Astrocyte (in vitro differentiated cells and primary cell): Measurements from ENCODE around the gene BTBD1.

Source experiments
- CTCF ChIP-seq: IDR thresholded peaks from 2 replicates; pipeline ENCODE4 v1.5.1; 2011; ENCODE audit warnings: low read depth, mild to moderate bottlenecking, inconsistent platforms, low read length, moderate library complexity; ENCODE audit not compliant: insufficient read depth
- EZH2 ChIP-seq: IDR thresholded peaks from 2 replicates; pipeline ENCODE4 v1.6.1; 2012; ENCODE audit warnings: mild to moderate bottlenecking, low read length, inconsistent platforms; ENCODE audit not compliant: insufficient read depth

DNA sequence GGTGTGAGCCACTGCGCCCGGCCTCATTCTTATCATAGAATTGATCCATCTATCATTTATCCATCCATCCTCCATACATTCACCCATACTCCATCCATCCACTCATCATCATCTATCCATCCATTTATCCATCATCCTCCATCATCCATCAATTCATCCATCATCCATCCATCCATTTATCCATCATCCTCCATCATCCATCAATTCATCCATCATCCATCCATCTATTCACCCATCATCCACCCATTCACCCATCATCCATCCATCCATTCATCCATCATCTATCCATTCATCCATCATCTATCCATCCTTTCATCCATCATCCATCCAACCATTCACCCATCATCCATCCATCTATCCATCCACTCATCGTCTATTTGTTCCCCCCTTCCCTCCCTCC lies 44.1 kb upstream of the BTBD1 start:
- TF ChIP-seq CTCF: no peak
- no peak for TF ChIP-seq EZH2
